PC-3 (cell line): ENCODE measurements around the gene GPA33. TPM values are rescaled to one million over a fixed set of nuclear protein-coding genes. Genes with fewer than 3 reads are reported as not detected.

Source experiments
- ATAC-seq: fragments of 200-7000 bp; cut with Tn5 transposase; 2 replicates; pipeline ENCODE4 v1.9.1; 2020; ENCODE audit warnings: mild to moderate bottlenecking, moderate library complexity
- BruUV-seq: library from RNA; stranded (reverse); fragments of 400-500 nt; replicated peaks from 2 replicates; lab custom pipeline; 2021; lab: Mats Ljungman, UMichigan
- CTCF ChIA-PET: fragments of 300-600 bp; sonication (Branson Sonifier 250); formaldehyde crosslinking; loops from one replicate; lab custom pipeline; 2022; ENCODE audit warnings: antibody characterized with exemption; lab: Charles Lee
- POLR2A ChIA-PET: fragments of 300-600 bp; sonication (Branson Sonifier 250); formaldehyde crosslinking; loops from one replicate; lab custom pipeline; 2022; ENCODE audit warnings: antibody characterized with exemption; ENCODE audit not compliant: unreplicated experiment; lab: Charles Lee
- DNase-seq: peaks from one replicate; pipeline ENCODE4 v3.0.0-alpha.2; 2015
- H2AFZ ChIP-seq: fragments of 300-600 bp; sonication (generic); 2 replicates; pipeline ENCODE4 v1.6.0; 2016; ENCODE audit warnings: antibody characterized with exemption, low read length
- H3F3A ChIP-seq: fragments of 300-600 bp; sonication (generic); one replicate; pipeline ENCODE4 v1.6.0; 2017; ENCODE audit warnings: antibody characterized with exemption, low read length, control low read depth, mild to moderate bottlenecking; ENCODE audit not compliant: unreplicated experiment
- H3K27ac ChIP-seq: fragments of 300-600 bp; sonication (generic); 2 replicates; pipeline ENCODE4 v1.5.1; 2016; ENCODE audit warnings: mild to moderate bottlenecking, low read length
- H3K27me3 ChIP-seq: fragments of 300-600 bp; sonication (generic); 2 replicates; pipeline ENCODE4 v1.6.1; 2016; ENCODE audit warnings: low read length, mixed read lengths
- H3K36me3 ChIP-seq: fragments of 300-600 bp; sonication (generic); 2 replicates; pipeline ENCODE4 v1.6.1; 2016; ENCODE audit warnings: low read depth, mixed run types, low read length, mixed read lengths
- H3K4me1 ChIP-seq: fragments of 300-600 bp; sonication (generic); 2 replicates; pipeline ENCODE4 v1.5.1; 2016; ENCODE audit warnings: low read length; ENCODE audit not compliant: insufficient read depth
- H3K4me2 ChIP-seq: fragments of 300-600 bp; sonication (generic); 2 replicates; pipeline ENCODE4 v1.6.0; 2016; ENCODE audit warnings: low read length
- H3K4me3 ChIP-seq: fragments of 300-600 bp; sonication (generic); 2 replicates; pipeline ENCODE4 v1.5.1; 2016; ENCODE audit warnings: mild to moderate bottlenecking, low read length, mixed read lengths
- H3K79me2 ChIP-seq: fragments of 300-600 bp; sonication (generic); 2 replicates; pipeline ENCODE4 v1.6.1; 2017; ENCODE audit warnings: low read length, mixed read lengths
- H3K9ac ChIP-seq: fragments of 300-600 bp; sonication (generic); 2 replicates; pipeline ENCODE4 v1.6.0; 2016; ENCODE audit warnings: mild to moderate bottlenecking, low read length
- H3K9me2 ChIP-seq: fragments of 300-600 bp; sonication (generic); replicated peaks from 2 replicates; pipeline ENCODE4 v1.6.1; 2016; ENCODE audit warnings: mixed run types, low read length, mixed read lengths
- H3K9me3 ChIP-seq: fragments of 300-600 bp; sonication (generic); 2 replicates; pipeline ENCODE4 v1.6.1; 2016; ENCODE audit warnings: low read length, mixed read lengths
- H4K20me1 ChIP-seq: fragments of 300-600 bp; sonication (generic); 2 replicates; pipeline ENCODE4 v1.6.1; 2016; ENCODE audit warnings: low read length, mixed read lengths
- CTCF ChIP-seq: fragments of 300-600 bp; sonication (generic); conservative IDR thresholded peaks from 2 replicates; pipeline ENCODE4 v1.5.1; 2017; ENCODE audit warnings: antibody characterized with exemption, low read depth, mild to moderate bottlenecking, low read length
- EZH2 ChIP-seq: fragments of 300-600 bp; sonication (generic); IDR thresholded peaks from one replicate; pipeline ENCODE4 v1.6.1; 2017; ENCODE audit warnings: antibody characterized with exemption, mild to moderate bottlenecking, low read length; ENCODE audit not compliant: unreplicated experiment
- EZH2phosphoT487 ChIP-seq: fragments of 300-600 bp; sonication (generic); IDR thresholded peaks from 2 replicates; pipeline ENCODE4 v1.6.1; 2018; ENCODE audit warnings: mild to moderate bottlenecking, antibody characterized with exemption, low read length, borderline replicate concordance
- intact Hi-C: fragments of 100-400 bp; cut with micrococcal nuclease; formaldehyde crosslinking; loops from 2 replicates; pipeline ENCODE4 v1.9.0; 2023
- total RNA-seq: library from RNA; depleted of rRNA; stranded (reverse); fragments of >200 nt; gene quantifications from 2 replicates; pipeline ENCODE4 v1.2.3, GENCODE V29; 2014

GPA33 gene
- total RNA-seq, 1 experiment from 2014 or later: 0.04 TPM

- no peak overlapping the region for H3K9ac ChIP-seq
- no peaks in the 10 kb centered on the region for H3K27me3 ChIP-seq
- H3K9me3 ChIP-seq: no peaks in the 10 kb centered on the region
- intact Hi-C loops: loop anchor here (1.0 kb wide), 1 partner anchor 9 kb away; no protein-coding TSS in a partner anchor
- H3K9me2 ChIP-seq: no peaks in the 10 kb centered on the region
- ATAC-seq: peak; percentile 9; the same call in 1 of the 2 replicates
- peak overlapping the region; percentile 65 for H3K4me2 ChIP-seq
- no peaks in the 10 kb centered on the region for H4K20me1 ChIP-seq
- no peaks in the 10 kb centered on the region for H3K36me3 ChIP-seq
- H3K4me1 ChIP-seq: peaks cover 20% of the 10 kb centered on the region
- H3K4me3 ChIP-seq: no peak overlapping the region
- no peak overlapping the region for H2AFZ ChIP-seq
- ChIA-PET CTCF (interaction anchor here (1.0 kb wide), 1 partner anchor 126 kb away, joined by 10 read pairs; no protein-coding TSS in a partner anchor), POLR2A (interaction anchor here (0.7 kb wide), 1 partner anchor 223 kb away, joined by 5 read pairs; no protein-coding TSS in a partner anchor)
- DNase-seq: no peak
- BruUV-seq: no TSS peak
- H3K79me2 ChIP-seq: no peaks in the 10 kb centered on the region
- no peaks in the 10 kb centered on the region for H3F3A ChIP-seq
- 0 out of 2 replicates have a peak overlapping the region, but pooled peaks have one; percentile 10 for H3K27ac ChIP-seq
- TF ChIP-seq EZH2 (no peak), CTCF (no peak), EZH2phosphoT487 (no peak)
Measured at GRCh38 chr1:167094690-167095089, 4.5 kb upstream of the GPA33 start.

- H4K20me1 ChIP-seq: no peaks in the 10 kb centered on the region
- BruUV-seq: no TSS peak
- H3K4me3 ChIP-seq: no peak within 1 kb of the TSS
- H3K9me2 ChIP-seq: no peaks in the 10 kb centered on the region
- DNase-seq (no peak), ATAC-seq (no peak)
- H3K4me2 ChIP-seq: peak within 1 kb of the TSS; percentile 65
- intact Hi-C loops: no loop called here
- H3K27me3 ChIP-seq: no peaks in the 10 kb centered on the region
- ChIA-PET POLR2A (no interaction called here), CTCF (no interaction called here)
- H3K9ac ChIP-seq: no peak within 1 kb of the TSS
- no peak within 1 kb of the TSS for H2AFZ ChIP-seq
- peaks cover 20% of the 10 kb centered on the region for H3K4me1 ChIP-seq
- H3K36me3 ChIP-seq: no peaks in the 10 kb centered on the region
- H3K27ac ChIP-seq: 0 out of 2 replicates have a peak within 1 kb of the TSS, but pooled peaks have one; percentile 10
- H3F3A ChIP-seq: no peaks in the 10 kb centered on the region
- TF ChIP-seq EZH2: no peak
- TF ChIP-seq CTCF: no peak
- TF ChIP-seq EZH2phosphoT487: no peak
- H3K9me3 ChIP-seq: no peaks in the 10 kb centered on the region
- no peaks in the 10 kb centered on the region for H3K79me2 ChIP-seq
Measured at GRCh38 chr1:167093846-167094516, 3.8 kb upstream of the GPA33 start, which contains the start of gene STYXL2. STYXL2 (plus strand) TSS chr1:167094075; CDS start chr1:167094850, 775 bp downstream.

- no peak for ATAC-seq
- no peak for DNase-seq
- H3K4me2 ChIP-seq: no peak overlapping the region
- no peaks in the 10 kb centered on the region for H3F3A ChIP-seq
- intact Hi-C loops: no loop called here
- H3K79me2 ChIP-seq: no peaks in the 10 kb centered on the region
- CTCF ChIA-PET: interaction anchor here (0.7 to 0.8 kb wide), 2 partner anchors 32 to 33 kb away, joined by 3 to 4 read pairs; no protein-coding TSS in a partner anchor
- TF ChIP-seq CTCF: no peak
- no peak for TF ChIP-seq EZH2phosphoT487
- no peak for TF ChIP-seq EZH2
- POLR2A ChIA-PET: no interaction called here
- H3K36me3 ChIP-seq: no peaks in the 10 kb centered on the region
- no TSS peak for BruUV-seq
- no peak overlapping the region for H3K27ac ChIP-seq
- H3K9me2 ChIP-seq: no peaks in the 10 kb centered on the region
- peaks cover 20% of the 10 kb centered on the region for H3K4me1 ChIP-seq
- H3K4me3 ChIP-seq: no peak overlapping the region
- H3K27me3 ChIP-seq: no peaks in the 10 kb centered on the region
- no peaks in the 10 kb centered on the region for H3K9me3 ChIP-seq
- H2AFZ ChIP-seq: no peak overlapping the region
- no peak overlapping the region for H3K9ac ChIP-seq
- H4K20me1 ChIP-seq: no peaks in the 10 kb centered on the region
Measured at GRCh38 chr1:167092653-167093052, 2.5 kb upstream of the GPA33 start.
